Stimulated activated CD4-positive, alpha-beta T cell treated with anti-CD3 and anti-CD28 coated beads, Interleukin-12 subunit alpha, Interleukin-12 subunit beta, amount 100 ng/mL, for 24 hours (primary cell): ENCODE measurements around the gene TMPRSS11D.

ENCODE experiments used
- DNase-seq, 2 experiments: peaks; one replicate each; pipeline ENCODE4 v3.0.0-alpha.2; 2020; ENCODE audit warnings: low read depth in 2 of 2

Gene TMPRSS11D

GRCh38 chr4:67886281-67886680, 2.5 kb upstream of the TMPRSS11D start:
- DNase-seq = no peak

- DNase-seq = no peak
Measured at GRCh38 chr4:67885762-67886161, 2.0 kb upstream of the TMPRSS11D start.

DNA sequence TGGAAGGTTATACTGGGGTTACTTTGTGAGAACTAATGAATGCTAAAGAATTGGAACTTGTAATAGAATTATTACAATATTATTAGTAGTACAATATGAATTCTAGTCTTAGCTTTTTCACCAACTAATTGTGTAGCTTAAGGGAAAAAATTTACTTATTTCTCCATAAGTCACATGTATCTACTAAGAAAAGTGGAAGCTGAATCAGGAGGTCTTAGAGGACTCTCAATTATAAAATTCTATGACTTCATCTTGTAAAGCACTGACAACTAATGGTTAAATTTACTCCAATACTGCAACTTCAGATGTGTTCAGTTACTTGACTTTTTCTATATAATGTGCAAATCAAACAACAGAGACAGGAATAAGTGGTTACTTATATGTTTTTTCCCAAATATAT, 899 bp upstream of the TMPRSS11D start:
- DNase-seq = no peak

DNA sequence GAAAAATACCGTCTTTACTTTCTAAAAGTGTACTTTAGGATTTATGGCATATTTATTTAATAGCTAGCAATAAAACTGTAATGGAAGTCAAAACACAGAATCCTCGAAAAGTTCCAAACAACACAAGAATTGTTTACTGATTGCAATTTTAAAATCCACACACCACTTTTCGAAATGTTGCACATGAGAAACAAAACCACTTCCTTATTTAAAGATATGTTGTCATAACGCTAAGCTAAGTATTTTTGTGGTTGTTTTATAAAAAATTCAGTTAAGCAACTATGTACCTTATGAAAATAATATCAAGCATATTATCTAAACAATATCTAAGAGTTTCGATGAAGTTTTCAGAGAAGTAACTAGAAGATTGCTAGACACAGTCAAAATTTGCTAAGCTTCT, 344 bp downstream of the TMPRSS11D start:
- DNase-seq = no peak

DNA sequence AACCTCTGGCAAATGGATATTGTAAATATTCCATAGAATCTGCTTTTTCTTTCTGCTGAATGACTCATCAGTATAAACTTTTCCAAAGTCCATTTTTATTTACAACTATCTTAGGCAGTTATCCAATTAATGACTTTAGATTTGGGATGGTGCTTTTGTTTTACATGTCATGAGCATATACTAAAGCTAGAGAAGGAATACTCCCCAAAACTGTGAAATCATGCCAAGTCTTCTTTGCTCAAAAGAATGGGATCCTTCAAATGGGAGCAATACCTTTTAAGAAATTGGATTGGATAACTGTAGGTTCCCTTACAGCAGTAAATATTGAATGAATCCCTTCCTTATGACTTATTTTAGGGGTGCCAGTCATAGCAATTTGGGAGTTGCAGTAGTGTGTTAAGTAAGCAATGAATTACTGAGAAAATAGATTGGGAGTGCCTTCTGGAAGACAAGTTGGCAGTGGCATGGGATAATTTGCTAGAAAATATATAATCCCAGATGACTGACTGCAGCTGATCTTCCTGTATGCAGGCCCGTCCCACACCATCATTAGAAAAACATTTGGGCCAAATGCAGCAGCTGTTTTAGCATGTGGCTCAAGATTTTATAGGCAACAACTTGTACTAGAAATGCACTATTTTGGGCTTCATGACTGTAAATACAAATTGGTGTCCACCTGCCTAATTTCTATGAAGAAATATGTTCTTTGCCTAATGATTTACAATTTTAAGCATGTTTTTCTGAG, 2.8 kb downstream of the TMPRSS11D start:
- DNase-seq = no peak

- no peak for DNase-seq
Measured at GRCh38 chr4:67879486-67879885, 4.3 kb downstream of the TMPRSS11D start.

DNA sequence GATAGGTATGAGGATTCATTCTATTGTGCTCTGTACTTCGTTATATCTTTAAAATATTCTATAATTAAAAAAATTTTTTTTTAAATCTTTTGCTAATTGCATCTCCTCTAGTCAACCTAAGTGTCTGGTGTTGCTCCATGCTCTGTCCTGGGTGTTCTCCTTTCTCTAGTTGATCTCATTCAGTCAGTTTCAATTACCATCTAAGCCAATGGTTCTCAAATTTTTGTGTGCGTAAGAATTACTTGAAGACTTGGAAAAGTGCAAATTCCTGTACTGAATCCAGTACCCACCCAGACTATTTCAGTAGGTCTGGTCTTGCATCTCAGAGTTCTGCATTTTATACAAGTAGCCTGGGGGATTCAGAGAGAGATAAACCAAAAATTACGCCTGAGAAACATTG, 6.7 kb downstream of the TMPRSS11D start:
- no peak for DNase-seq

- DNase-seq = no peak
Measured at GRCh38 chr4:67874986-67875385, 8.8 kb downstream of the TMPRSS11D start.

DNA sequence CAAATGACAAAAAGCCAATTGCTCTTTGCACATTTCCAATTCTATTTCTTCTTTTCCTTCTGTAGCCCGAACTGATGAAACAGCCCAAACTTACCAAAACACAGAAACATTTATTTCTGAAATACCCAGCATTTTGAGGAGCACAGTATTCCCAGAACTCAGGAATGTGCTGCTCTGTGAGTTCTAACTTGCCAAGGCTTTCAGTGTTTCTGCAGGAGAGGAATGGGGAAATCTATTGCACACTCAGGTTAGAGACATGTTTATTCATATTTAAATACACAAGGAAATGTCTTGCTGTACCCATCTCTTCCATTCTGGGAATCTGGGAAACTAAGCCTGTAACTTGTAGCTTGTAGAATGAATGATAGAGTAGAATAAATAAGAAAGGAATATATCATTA, 10.7 kb downstream of the TMPRSS11D start:
- no peak for DNase-seq

DNA sequence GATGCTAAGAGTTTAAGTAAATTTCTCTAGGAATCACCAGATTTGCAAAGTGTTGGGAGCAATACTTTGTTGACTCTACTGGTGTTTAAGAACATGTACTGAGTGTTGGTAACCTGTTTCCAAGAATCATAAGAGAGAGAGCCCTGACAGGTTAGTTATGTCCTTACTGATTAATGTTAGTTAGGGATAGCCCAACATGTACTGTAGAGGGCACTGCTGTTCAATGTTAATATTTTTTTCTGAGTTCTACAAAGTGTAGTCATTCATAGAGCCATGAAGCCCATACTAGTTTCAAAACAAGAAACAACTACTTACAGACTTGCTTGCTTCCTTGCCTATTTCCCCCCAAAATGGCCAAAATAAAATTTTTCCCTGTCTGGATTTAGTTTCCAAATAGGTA, 11.9 kb downstream of the TMPRSS11D start:
- DNase-seq = no peak

DNA sequence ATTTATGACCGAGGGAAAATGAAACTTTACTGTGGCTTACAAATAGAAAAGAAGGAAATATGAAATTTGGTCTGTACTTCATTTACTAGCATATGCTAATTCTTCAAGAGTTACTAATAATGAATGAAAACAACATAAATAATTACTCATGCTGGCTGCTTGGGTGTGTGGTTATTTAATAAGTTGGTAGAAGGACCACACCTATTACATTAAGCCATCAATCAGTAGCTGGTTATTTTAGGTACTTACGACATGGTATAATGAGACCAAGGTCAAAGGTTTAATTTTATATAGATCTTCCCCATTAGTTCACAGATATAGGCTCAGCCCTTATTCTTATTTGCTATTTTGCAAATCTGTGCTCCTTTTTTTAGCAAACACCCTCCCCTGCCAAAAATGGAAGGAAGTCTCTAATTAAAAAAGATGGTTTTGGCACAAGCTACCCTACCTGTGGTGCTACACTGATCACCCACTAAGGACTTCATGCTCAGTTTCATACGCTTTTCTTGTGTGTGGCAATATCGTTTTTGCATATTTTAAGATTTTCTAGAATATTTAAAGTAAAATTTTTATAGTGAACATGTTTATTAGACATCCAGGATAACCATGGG, 14.1 kb downstream of the TMPRSS11D start:
- no peak for DNase-seq

DNA sequence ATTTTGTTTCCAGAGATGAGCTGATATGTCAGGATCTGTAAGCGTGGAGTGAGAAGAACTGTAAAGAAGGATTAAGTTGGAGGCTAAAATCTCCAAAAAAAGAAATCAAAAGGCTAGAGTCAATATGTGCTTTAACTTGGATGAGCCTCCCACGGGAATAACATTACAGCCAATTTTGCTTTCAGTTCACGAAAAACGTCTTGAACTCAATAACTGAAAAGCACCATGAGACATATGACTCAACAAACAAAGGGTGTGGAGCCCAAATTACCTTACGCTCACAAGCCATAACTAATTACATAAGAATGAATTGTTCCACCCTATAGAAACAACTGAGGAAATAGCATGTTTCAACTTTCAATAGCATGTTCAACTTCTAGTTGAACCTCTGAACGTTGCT, 22.3 kb downstream of the TMPRSS11D start:
- no peak for DNase-seq

DNA sequence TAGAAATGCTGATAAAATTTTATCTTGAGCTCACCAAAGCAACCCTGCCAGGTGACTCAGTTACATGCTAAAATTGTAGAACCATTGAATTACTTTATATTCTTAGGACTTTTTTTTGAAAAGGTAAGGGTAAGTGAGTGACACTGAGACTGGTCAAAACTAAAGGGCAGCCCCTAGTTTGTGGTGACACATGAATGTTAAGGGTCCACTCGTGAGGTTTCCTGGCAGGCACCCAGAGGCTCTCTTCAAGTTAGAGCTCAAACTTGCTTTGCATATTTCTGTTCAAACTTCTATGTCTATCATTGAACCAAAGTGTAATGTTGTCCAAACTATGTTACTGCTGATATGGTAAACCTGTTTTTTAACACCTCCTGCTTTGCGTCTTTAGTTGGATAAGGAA, 30.5 kb downstream of the TMPRSS11D start:
- DNase-seq = no peak

DNA sequence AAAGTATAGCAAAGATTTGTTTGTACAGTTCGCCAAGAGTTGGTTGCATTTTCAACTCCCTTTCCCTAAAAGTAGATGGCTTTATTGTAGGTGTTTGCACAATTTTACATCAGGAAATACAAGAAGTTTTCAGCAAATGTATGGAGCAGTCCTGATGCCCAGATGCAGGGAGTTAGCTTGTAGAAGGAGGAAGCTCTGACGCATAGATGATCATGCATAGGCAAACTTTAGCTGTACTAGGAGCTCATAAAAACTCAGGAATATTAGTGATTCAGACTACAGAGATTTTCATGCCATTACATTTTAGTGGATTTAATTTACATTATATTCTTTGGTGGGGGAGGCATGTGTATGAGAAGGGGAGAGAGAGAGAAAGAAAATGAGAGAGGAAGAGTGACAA, 62.9 kb downstream of the TMPRSS11D start:
- DNase-seq = no peak

- DNase-seq = no peak
Measured at GRCh38 chr4:67810011-67810410, 73.8 kb downstream of the TMPRSS11D start.

GRCh38 chr4:67809502-67809901, 74.3 kb downstream of the TMPRSS11D start:
- no peak for DNase-seq

DNA sequence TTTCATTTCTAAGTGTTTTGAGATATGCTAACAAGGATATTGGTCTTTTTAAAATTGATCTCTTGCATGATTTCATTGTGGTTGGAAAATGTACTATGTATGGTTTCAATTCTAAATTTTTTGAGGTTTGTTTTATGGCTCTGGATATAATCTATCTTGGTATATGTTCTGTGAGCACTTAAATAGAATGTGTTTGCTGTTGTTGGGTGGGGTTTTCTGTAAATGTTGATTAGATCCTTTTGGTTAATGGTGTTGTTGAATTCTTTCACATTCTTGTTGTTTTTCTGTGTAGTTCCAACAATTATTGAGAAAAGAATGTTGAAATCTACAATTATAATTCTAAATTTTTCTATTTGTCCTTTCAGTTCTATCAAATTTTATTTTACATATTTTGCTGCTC, 87.0 kb downstream of the TMPRSS11D start:
- DNase-seq = no peak

DNA sequence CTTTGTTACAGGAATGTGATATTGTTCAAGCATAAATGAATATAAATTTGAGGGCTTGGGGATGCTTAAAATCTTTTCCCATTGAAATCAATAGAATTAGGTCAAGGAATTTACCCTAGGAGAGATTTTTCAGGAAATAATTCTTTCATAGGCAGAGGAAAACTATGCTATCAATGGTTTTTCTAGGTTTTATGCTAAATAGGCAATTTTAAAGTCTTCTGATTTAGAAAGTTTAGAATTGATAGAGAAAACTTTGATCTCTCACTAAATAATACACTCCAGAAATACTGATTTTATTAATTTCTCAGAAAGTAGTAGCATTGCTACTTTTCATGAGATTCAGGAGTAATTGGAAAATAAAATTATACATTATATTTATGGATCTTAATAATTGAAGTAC, 93.1 kb downstream of the TMPRSS11D start:
- no peak for DNase-seq

DNA sequence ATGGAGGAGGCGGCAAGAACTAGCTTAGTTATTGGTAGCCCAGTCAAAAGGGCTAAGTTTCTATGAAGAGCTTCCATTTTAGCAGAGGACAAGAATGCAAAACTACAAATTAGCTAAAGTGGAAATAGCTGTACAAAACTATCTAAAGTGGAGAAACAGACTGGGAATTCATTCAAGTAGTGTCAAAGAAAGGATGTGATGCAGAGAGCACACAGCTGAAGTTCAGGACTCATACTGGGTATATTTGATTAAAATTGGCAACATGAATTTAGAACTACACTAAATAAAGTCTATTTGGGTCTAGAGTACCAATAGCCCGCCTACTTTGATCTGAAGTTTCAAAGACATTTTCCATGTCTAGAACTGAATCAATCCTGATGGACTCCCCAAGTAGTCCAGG, 96.5 kb downstream of the TMPRSS11D start:
- no peak for DNase-seq

GRCh38 chr4:67785528-67785927, 98.3 kb downstream of the TMPRSS11D start:
- DNase-seq = no peak

DNA sequence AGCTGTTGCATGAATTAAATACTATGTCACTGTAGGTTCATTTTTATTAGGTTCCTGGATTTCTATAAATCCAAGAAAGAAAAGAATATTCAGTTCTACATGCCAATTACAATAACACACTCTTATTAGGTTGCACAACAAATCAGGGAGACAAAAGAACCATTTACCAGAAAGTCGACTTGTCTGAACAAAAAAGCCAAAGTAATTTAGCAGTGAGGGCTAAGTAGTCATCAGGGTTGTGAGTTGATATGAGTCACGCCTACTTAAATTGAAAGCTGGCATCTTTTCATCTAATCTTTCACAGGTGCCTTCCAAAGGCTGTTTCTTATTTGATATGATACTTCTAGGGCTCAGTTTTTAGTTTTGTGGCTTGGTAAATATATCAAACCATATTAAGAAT, 104.2 kb downstream of the TMPRSS11D start:
- DNase-seq = no peak

GRCh38 chr4:67776746-67777145, 107.1 kb downstream of the TMPRSS11D start:
- no peak for DNase-seq
